Measurements from ENCODE around the gene HOXC5. TPM values are rescaled to one million over a fixed set of nuclear protein-coding genes. Genes with fewer than 3 reads are reported as not detected.

The HOXC5 gene
- total RNA-seq, 1 experiment from 2014 or later = not detected

GRCh38 chr12:54019924-54020590 lies 12.8 kb upstream of the HOXC5 start:
- H3K18ac ChIP-seq (ENCODE audit: insufficient read length, low read depth, low read length) = no peak overlapping the region
- no peaks in the 10 kb centered on the region for H3K79me2 ChIP-seq (ENCODE audit: insufficient read depth, low read length)
- H3K4me1 ChIP-seq (ENCODE audit: insufficient read depth, low read length) = no peaks in the 10 kb centered on the region
- H3K14ac ChIP-seq (ENCODE audit: insufficient read depth, low read length) = no peak overlapping the region
- no peak overlapping the region for H4K8ac ChIP-seq (replicated peaks; ENCODE audit: insufficient read length, low read depth, low read length)
- H3K27ac ChIP-seq (ENCODE audit: insufficient read length, low read depth, low read length) = no peak overlapping the region
- no peak overlapping the region for H4K5ac ChIP-seq (ENCODE audit: insufficient read length, low read depth, low read length)
- no peak overlapping the region for H3T11ph ChIP-seq (ENCODE audit: low read length)
- DNase-seq = no peak
- H4K91ac ChIP-seq (ENCODE audit: insufficient read length, low read depth, low read length) = no peak overlapping the region
- no peak overlapping the region for H2BK15ac ChIP-seq (ENCODE audit: low read depth, low read length)
- no peak overlapping the region for H2BK120ac ChIP-seq (ENCODE audit: low read depth, low read length, poor library complexity, severe bottlenecking)
- H2BK20ac ChIP-seq (ENCODE audit: low read depth, low read length, poor library complexity, severe bottlenecking) = no peak overlapping the region
- no peak overlapping the region for H3K4ac ChIP-seq (ENCODE audit: low read depth, low read length)
- WGBS (ENCODE audit: extremely low coverage, insufficient read length, low lambda C conversion rate) = no CpG with 5 or more reads among the region's 10 CpGs
- no peak overlapping the region for H2BK5ac ChIP-seq (ENCODE audit: insufficient read length, low read length)
- no peak overlapping the region for H3K56ac ChIP-seq (ENCODE audit: insufficient read length, low read depth, low read length)
- Mint-ChIP-seq H3K36me3 (ENCODE audit: insufficient read depth in 1 of 3, low read depth in 3 of 3) (no peaks in the 10 kb centered on the region), H3K27me3 (ENCODE audit: low read depth) (peaks cover 100% of the 10 kb centered on the region), H3K4me3 (peak overlapping the region in 1 of 2 experiments; percentile 31; a peak in 2 of 5 replicates), H3K4me1 (peaks cover 13 to 30% of the 10 kb centered on the region in 2 experiments), H3K9me3 (peaks cover 0 to 2% of the 10 kb centered on the region in 2 experiments; a peak in 2 of 5 replicates), H3K27ac (no peak overlapping the region)
- H2AFZ ChIP-seq (ENCODE audit: low read length) = no peak overlapping the region
- H3K23me2 ChIP-seq (ENCODE audit: insufficient read length, low read depth, low read length, poor library complexity, severe bottlenecking) = peaks cover 10% of the 10 kb centered on the region
- no peak overlapping the region for H2AK5ac ChIP-seq (ENCODE audit: insufficient read length, low read length)
- no peak overlapping the region for H3K23ac ChIP-seq (ENCODE audit: insufficient read length, low read depth, low read length)
- no peaks in the 10 kb centered on the region for H3K79me1 ChIP-seq (ENCODE audit: insufficient read depth, low read depth, low read length, poor library complexity, severe bottlenecking)
- peaks cover 94% of the 10 kb centered on the region for H3K27me3 ChIP-seq (ENCODE audit: insufficient read depth, low read length)
- no peak overlapping the region for H3K4me2 ChIP-seq (ENCODE audit: insufficient read depth, insufficient read length, low read length)
- no peak overlapping the region for H2BK12ac ChIP-seq (ENCODE audit: insufficient read length, low read depth, low read length)
- TF ChIP-seq CTCF (conservative IDR thresholded peaks at IDR 0.05) = no peak
- H4K20me1 ChIP-seq (ENCODE audit: control insufficient read depth, insufficient read depth, insufficient read length) = no peaks in the 10 kb centered on the region
- no peak overlapping the region for H3K9ac ChIP-seq (ENCODE audit: extremely low read depth, insufficient read length, low read length)
- no peaks in the 10 kb centered on the region for H3K9me3 ChIP-seq (ENCODE audit: control insufficient read depth, low read depth, low read length)
